ENCODE measurements around the gene TES. TPM values are rescaled to one million over a fixed set of nuclear protein-coding genes. Genes with fewer than 3 reads are reported as not detected.

The TES gene
- total and polyA plus RNA-seq, 2 of the 13 experiments (the other 11 are each of a cell fraction or from before 2014, with no cell fraction given) = 21.6 to 23.0 TPM

GRCh38 chr7:116170180-116170579, 40.2 kb upstream of the TES start (continued):
- TF ChIP-seq PAXIP1 (CRISPR knock-in tag; conservative IDR thresholded peaks at IDR 0.05) (peak; percentile 55; the same call in 1 of the 2 replicates), NR0B2 (CRISPR knock-in tag; IDR thresholded peaks at IDR 0.05) (no peak), ZNF407 (CRISPR knock-in tag; IDR thresholded peaks at IDR 0.05; ENCODE audit: not compliant biosample characterization) (no peak), ZSCAN30 (CRISPR knock-in tag; IDR thresholded peaks at IDR 0.05) (no peak), ZNF367 (CRISPR knock-in tag; IDR thresholded peaks at IDR 0.05; ENCODE audit: borderline replicate concordance) (no peak), FOXM1 (CRISPR knock-in tag; IDR thresholded peaks at IDR 0.05) (no peak), YY1 (IDR thresholded peaks at IDR 0.05; ENCODE audit: insufficient read depth, insufficient replicate concordance, low read depth, low read length) (no peak), TGIF2 (CRISPR knock-in tag; IDR thresholded peaks at IDR 0.05) (no peak), ZFP90 (CRISPR knock-in tag; IDR thresholded peaks at IDR 0.05; ENCODE audit: borderline replicate concordance) (no peak), FOXP4 (CRISPR knock-in tag; IDR thresholded peaks at IDR 0.05) (peak; percentile 27; the same call in 1 of the 2 replicates), ZNF773 (CRISPR knock-in tag; IDR thresholded peaks at IDR 0.05; ENCODE audit: borderline replicate concordance) (no peak), CAMTA2 (CRISPR knock-in tag; IDR thresholded peaks at IDR 0.05; ENCODE audit: borderline replicate concordance) (no peak)
- TF ChIP-seq, protein P1, sequence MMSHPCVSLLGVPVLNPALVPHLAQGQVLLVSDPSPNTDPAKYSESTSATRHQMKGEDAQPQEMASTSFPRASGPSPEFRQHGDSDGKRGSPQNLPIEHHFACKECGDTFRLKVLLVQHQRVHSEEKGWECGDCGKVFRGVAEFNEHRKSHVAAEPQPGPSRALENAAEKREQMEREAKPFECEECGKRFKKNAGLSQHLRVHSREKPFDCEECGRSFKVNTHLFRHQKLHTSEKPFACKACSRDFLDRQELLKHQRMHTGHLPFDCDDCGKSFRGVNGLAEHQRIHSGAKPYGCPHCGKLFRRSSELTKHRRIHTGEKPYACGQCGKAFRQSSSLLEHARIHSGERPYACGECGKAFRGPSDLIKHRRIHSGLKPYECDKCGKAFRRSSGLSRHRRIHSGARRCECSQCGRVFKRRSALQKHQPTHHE (CRISPR knock-in tag; IDR thresholded peaks at IDR 0.05; ENCODE audit: borderline replicate concordance) = no peak

Measured in HepG2 (cell line).